AG04450 (cell line): ENCODE results near the gene DOP1B. TPM values are rescaled to one million over a fixed set of nuclear protein-coding genes. Genes with fewer than 3 reads are reported as not detected.

Source experiments
- CTCF ChIA-PET: fragments of 300-600, 350-600 bp; formaldehyde crosslinking; extraction: SDS; loops from one replicate; lab custom pipeline; 2022; ENCODE audit warnings: antibody characterized with exemption, inconsistent platforms; lab: Charles Lee
- POLR2A ChIA-PET: fragments of 350-600 bp; formaldehyde crosslinking; extraction: SDS; loops from one replicate; lab custom pipeline; 2021; ENCODE audit warnings: antibody characterized with exemption, inconsistent platforms; lab: Yijun Ruan, JAX
- DNase-seq: peaks from one replicate; pipeline ENCODE4 v3.0.0-alpha.2; 2011; ENCODE audit warnings: low read depth, low spot score
- H3K27ac ChIP-seq: one replicate; pipeline ENCODE4 v1.5.1; 2012; ENCODE audit warnings: low read depth, low read length, control low read depth
- H3K27me3 ChIP-seq: one replicate; pipeline ENCODE4 v1.6.0; 2012; ENCODE audit warnings: low read length; ENCODE audit not compliant: control insufficient read depth, insufficient read depth
- H3K4me3 ChIP-seq: 2 replicates; pipeline ENCODE4 v1.5.1; 2011; ENCODE audit warnings: mild to moderate bottlenecking, low read depth, low read length, control low read depth
- H3K9me3 ChIP-seq: 2 replicates; pipeline ENCODE4 v1.5.1; 2012; ENCODE audit warnings: low read length; ENCODE audit not compliant: control insufficient read depth, insufficient read depth
- polyA plus RNA-seq: library from polyadenylated mRNA; depleted of rRNA; stranded (reverse); fragments of >200 nt; gene quantifications from 2 replicates; pipeline ENCODE4 v1.2.3, GENCODE V29; 2011; rRNA removed
- TF ChIP-seq, protein P1 (sequence below): IDR thresholded peaks from 2 replicates; pipeline ENCODE4 v1.5.1; 2011; ENCODE audit warnings: low read depth, low read length, control low read depth, inconsistent platforms

Gene DOP1B
- polyA plus RNA-seq, 1 experiment = 7.3 TPM

DNA sequence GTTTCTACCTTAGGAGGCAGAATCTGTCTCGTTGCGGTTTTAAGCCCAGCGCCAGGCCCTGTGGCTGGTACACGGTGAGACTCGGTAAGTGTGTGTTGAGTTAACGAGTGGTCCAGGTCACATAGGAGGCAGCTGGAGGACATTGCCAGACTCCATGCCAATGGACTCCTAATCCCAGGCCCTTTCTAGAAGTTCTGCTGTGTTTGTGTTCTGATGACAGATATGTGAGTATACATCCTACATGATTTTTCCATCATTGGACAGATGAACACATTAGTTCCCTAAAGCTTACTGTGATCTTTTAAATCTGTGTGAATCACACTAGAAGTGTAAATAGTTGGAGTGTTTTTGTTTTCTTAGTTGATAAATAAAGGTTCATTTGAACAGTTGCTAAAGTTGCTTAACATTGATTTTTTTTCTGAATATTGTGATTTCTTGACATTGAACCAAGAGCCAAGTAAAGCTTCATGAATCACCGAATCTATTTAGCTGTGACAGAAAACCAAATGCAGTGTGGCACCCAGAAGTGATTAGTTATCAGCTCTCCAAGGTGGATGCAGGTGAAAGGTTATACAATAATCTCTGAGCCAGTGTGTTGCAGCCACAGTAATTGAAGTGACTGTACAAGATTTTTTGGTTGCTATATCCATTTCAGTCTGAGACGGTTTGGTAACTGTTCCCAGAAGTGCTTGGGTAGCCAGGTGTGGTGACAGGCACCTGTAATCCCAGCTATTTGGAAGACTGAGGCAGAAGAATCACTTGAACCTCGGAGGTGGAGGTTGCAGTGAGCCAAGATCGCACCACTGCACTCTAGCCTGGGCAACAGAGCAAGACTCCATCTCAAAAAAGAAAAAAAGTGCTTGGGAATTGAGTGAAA is 46.3 kb downstream of the DOP1B start:
- Histone ChIP-seq H3K27me3 (no peaks in the 10 kb centered on the region), H3K4me3 (no peak overlapping the region), H3K27ac (peak overlapping the region; percentile 71), H3K9me3 (no peaks in the 10 kb centered on the region)
- ChIA-PET POLR2A (interaction anchor here (0.6 to 1.5 kb wide), 9 partner anchors 9 to 600 kb away, joined by 3 to 10 read pairs (median 4); partner anchors contain the start of gene MORC3), CTCF (interaction anchor here (0.9 kb wide), 1 partner anchor 187 kb away, joined by 4 read pairs; no protein-coding TSS in a partner anchor)
- no peak for DNase-seq
- TF ChIP-seq, protein P1, sequence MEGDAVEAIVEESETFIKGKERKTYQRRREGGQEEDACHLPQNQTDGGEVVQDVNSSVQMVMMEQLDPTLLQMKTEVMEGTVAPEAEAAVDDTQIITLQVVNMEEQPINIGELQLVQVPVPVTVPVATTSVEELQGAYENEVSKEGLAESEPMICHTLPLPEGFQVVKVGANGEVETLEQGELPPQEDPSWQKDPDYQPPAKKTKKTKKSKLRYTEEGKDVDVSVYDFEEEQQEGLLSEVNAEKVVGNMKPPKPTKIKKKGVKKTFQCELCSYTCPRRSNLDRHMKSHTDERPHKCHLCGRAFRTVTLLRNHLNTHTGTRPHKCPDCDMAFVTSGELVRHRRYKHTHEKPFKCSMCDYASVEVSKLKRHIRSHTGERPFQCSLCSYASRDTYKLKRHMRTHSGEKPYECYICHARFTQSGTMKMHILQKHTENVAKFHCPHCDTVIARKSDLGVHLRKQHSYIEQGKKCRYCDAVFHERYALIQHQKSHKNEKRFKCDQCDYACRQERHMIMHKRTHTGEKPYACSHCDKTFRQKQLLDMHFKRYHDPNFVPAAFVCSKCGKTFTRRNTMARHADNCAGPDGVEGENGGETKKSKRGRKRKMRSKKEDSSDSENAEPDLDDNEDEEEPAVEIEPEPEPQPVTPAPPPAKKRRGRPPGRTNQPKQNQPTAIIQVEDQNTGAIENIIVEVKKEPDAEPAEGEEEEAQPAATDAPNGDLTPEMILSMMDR = no peak

DNA sequence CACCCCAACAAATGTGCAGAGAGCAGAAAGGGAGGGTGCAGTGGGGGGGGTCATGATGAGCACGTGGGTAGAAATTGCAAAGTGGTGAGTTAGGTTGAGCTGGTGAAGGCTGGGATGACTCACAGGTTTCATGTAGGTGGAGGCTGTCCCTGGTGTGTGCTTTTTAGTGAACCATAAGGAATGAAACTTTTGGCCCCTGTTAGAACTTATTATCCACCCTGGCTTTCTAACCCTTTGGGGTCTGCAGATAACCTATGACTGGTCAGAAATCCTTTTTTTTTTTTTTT is 46.9 kb downstream of the DOP1B start:
- DNase-seq = peak; percentile 64
- H3K4me3 ChIP-seq = no peak overlapping the region
- H3K27ac ChIP-seq = peak overlapping the region; percentile 71
- ChIA-PET POLR2A (interaction anchor here (0.7 to 1.5 kb wide), 10 partner anchors 9 to 224 kb away, joined by 3 to 10 read pairs (median 4); partner anchors contain the start of genes CBR3 and MORC3), CTCF (no interaction called here)
- H3K9me3 ChIP-seq = no peaks in the 10 kb centered on the region; the same call in 1 of the 2 replicates
- H3K27me3 ChIP-seq = no peaks in the 10 kb centered on the region
- TF ChIP-seq, protein P1 = no peak

DNA sequence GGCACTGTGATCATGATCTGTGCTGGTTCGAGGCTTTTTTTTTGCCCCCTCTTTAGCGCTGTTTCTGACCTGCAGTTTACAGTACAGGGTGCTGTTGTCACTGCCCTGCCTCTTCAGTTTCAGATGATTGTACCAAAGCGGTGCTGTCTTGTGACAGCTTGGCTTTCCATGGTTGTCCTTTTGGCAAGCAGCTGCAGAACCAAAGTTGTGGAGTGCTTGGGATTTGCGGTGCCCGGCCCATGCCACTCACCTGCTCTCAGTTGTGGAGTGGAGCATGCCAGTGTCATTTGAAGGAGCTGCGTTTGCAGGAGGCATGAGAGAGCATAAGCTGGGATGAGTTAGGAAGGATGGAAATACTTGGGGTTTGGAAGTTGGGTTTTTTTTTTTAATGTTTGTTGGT is 48.4 kb downstream of the DOP1B start:
- Histone ChIP-seq H3K27ac (no peak overlapping the region), H3K9me3 (no peaks in the 10 kb centered on the region; the same call in 1 of the 2 replicates), H3K4me3 (no peak overlapping the region), H3K27me3 (no peaks in the 10 kb centered on the region)
- ChIA-PET CTCF (interaction anchor here (0.6 kb wide), 1 partner anchor 31 kb away, joined by 3 read pairs; no protein-coding TSS in a partner anchor), POLR2A (interaction anchor here (1.2 kb wide), 1 partner anchor 17 kb away, joined by 4 read pairs; no protein-coding TSS in a partner anchor)
- TF ChIP-seq, protein P1 = no peak
- no peak for DNase-seq

- TF ChIP-seq, protein P1 = no peak
- Histone ChIP-seq H3K9me3 (no peaks in the 10 kb centered on the region; the same call in 1 of the 2 replicates), H3K27ac (peak overlapping the region; percentile 52), H3K4me3 (no peak overlapping the region), H3K27me3 (no peaks in the 10 kb centered on the region)
- POLR2A ChIA-PET = no interaction called here
- DNase-seq = no peak
- CTCF ChIA-PET = interaction anchor here (0.6 kb wide), 1 partner anchor 67 kb away, joined by 5 read pairs; no protein-coding TSS in a partner anchor
These were observed 49.3 kb downstream of the DOP1B start for GRCh38 chr21:36205962-36206361.

Other genes starting within 250 kb of the DOP1B start
- 11.5 and 12.2 TPM in 2 replicates for gene SETD4, start 96.3 kb upstream of the DOP1B start, polyA plus RNA-seq
- 110 and 119 TPM in 2 replicates for gene CBR1, start 86.8 kb upstream of the DOP1B start, polyA plus RNA-seq
- 10.2 and 10.9 TPM in 2 replicates for gene CBR3, start 21.7 kb upstream of the DOP1B start, polyA plus RNA-seq
- 20.7 and 31.6 TPM in 2 replicates for gene MORC3, start 163.4 kb downstream of the DOP1B start, polyA plus RNA-seq
- gene CHAF1B, start 228.6 kb downstream of the DOP1B start, polyA plus RNA-seq = 3.5 and 3.7 TPM in 2 replicates